Measurements from ENCODE around the gene ARID3B.
"Not testable (repeated sequence)": the region's sequence is repeated elsewhere in the genome, so short reads cannot be mapped to it uniquely, and the experiment has no call there.

Gene ARID3B

DNA sequence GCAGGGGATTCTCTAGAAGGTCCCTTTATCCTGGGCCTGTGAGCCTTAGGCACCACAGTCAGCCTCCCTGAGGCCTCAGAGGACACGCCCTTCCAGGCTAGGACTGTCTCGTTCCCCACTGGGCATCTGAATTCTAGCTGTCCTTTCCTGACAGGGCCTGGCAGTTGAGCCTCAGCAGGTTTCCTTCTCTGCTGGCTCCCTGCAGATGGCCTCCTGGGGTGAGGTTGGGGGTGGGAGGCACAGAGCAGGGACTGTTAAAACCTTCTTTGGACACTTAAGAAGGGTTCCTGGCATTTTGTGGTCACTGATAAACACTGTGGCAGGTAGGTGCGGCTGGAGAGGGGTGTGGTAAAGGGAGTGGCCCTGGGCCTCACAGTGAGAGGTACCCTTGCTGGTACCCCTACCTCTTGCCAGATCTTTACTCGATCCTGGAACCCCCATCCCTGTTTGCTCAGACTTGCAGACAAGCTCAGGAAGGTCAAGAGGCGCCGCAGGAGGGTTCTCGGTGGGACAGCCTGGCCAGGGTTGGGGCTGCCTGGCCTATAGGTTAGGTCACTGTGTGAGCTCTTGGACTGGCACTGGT is 83.1 kb downstream of the ARID3B start:
- Mint-ChIP-seq H3K27me3 (ENCODE audit: low read depth) (no peaks in the 10 kb centered on the region), H3K27ac (no peak overlapping the region), H3K4me3 (no peak overlapping the region), H3K4me1 (ENCODE audit: low read depth) (peaks cover 15% of the 10 kb centered on the region), H3K36me3 (ENCODE audit: low read depth) (peaks cover 75% of the 10 kb centered on the region), H3K9me3 (no peaks in the 10 kb centered on the region)

DNA sequence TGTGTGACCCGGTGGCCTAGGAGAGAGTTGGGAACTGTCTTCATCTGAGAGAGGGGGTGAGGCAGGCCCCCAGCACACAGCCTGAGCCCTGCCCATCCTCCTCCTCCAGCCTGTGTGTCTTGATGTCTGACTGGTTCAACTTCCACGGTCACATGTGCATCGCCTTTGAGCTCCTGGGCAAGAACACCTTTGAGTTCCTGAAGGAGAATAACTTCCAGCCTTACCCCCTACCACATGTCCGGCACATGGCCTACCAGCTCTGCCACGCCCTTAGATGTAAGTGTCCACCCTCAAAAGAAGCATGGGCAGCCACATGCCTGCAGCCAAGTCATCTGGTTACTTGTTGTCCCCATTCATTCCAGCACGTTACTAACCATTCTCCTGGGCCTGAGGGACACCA is 84.7 kb downstream of the ARID3B start:
- Mint-ChIP-seq H3K27me3 (ENCODE audit: low read depth) (no peaks in the 10 kb centered on the region), H3K4me3 (no peak overlapping the region), H3K4me1 (ENCODE audit: low read depth) (peaks cover 13% of the 10 kb centered on the region), H3K27ac (no peak overlapping the region), H3K9me3 (no peaks in the 10 kb centered on the region), H3K36me3 (ENCODE audit: low read depth) (peaks cover 63% of the 10 kb centered on the region)

DNA sequence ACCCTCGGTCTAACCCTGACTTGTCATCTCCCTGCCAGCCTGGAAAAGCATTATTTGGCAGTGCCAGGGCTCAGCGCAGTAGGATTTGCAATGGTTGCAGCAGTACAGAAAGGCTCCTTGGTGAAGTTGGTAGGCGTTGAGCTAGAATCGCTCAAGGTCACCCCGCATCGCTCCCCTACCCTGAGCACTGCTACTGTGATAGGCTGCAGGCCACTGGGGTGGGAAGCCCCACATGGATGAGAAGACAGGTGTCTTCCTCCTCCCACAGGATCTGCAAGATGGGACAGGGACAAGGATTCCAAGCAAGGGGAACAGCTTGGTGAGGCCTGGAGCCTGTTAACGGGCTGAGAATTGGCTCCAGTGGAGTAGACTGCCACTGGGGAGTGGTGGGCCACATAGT is 85.3 kb downstream of the ARID3B start:
- Mint-ChIP-seq H3K27me3 (ENCODE audit: low read depth) (no peaks in the 10 kb centered on the region), H3K4me3 (no peak overlapping the region), H3K36me3 (ENCODE audit: low read depth) (peaks cover 62% of the 10 kb centered on the region), H3K9me3 (no peaks in the 10 kb centered on the region), H3K27ac (no peak overlapping the region), H3K4me1 (ENCODE audit: low read depth) (peaks cover 8% of the 10 kb centered on the region)

DNA sequence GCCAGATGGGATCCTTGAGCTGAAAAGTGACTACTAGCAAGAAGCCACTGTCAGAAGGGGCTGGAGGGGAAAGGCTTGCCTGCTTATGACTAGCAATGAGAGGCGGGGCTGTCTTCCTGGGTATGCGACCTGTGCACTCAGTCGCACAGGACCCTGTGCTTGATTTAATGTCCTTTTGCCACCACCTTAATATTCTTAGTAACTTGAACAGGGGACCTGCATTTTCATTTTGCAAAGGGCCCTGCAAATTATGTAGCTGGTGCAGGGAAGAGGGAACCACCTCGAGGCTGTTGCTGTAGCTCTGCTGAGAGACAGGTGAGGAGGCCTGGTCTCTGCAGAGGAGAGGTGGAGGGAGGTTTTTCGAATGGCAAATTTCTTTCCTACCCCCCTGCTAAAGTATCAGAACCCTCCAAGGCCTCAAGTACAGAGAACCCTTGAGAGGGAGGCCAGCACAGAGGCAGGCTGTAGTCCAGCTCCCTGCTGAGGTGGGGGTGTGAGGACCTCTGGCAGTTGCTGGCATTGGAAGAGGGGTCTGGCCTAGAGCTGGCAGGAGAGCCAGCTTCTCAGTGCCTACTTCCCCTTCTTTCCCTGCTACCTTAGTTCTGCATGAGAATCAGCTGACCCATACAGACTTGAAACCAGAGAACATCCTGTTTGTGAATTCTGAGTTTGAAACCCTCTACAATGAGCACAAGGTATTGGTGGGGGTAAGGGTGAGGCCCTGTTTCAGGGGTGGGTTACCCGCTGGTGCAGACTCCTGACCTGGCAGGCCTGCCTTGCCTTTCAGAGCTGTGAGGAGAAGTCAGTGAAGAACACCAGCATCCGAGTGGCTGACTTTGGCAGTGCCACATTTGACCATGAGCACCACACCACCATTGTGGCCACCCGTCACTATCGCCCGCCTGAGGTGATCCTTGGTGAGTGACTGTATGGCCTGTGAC is 86.0 kb downstream of the ARID3B start:
- no peak overlapping the region for H3K4me3 Mint-ChIP-seq
- peak overlapping the region; percentile 41 for H3K27ac Mint-ChIP-seq
- peaks cover 7% of the 10 kb centered on the region for H3K4me1 Mint-ChIP-seq (ENCODE audit: low read depth)
- peaks cover 59% of the 10 kb centered on the region for H3K36me3 Mint-ChIP-seq (ENCODE audit: low read depth)
- no peaks in the 10 kb centered on the region for H3K9me3 Mint-ChIP-seq
- no peaks in the 10 kb centered on the region for H3K27me3 Mint-ChIP-seq (ENCODE audit: low read depth)

DNA sequence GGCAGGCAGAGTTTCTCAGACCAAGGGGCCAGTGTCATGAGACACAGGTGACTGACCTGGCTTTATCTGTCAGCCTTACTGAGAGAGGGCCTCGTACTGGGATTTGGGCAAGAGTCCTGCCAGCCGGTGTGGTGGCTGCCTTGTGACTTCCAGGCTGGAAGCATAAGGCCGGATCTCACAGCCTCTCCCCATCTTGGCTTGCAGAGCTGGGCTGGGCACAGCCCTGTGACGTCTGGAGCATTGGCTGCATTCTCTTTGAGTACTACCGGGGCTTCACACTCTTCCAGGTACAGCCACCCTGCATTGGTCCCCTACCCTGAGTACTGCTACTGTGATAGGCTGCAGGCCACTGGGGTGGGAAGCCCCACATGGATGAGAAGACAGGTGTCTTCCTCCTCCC is 86.7 kb downstream of the ARID3B start:
- Mint-ChIP-seq H3K9me3 (no peaks in the 10 kb centered on the region), H3K36me3 (ENCODE audit: low read depth) (peaks cover 59% of the 10 kb centered on the region)

DNA sequence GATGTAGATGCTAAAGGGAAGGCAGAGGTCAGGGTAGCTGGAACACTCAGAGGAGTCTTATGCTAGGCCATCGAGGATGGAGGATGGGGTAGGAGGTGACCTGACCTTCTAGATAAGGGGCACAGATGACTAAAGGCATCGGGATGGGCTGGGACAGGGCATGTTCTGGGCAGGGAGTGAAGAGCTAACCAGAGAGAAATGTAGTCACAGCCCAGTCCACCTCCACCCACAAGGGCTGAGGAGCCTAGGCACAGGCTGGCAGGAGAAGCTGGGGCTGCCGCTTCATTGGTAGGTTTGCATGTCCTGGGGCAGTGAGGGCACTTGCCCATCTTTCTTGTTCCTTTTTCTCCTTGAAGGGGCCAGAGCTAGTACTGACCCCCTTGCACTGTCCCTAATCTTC is 87.2 kb downstream of the ARID3B start:
- H3K9me3 Mint-ChIP-seq, result no peaks in the 10 kb centered on the region
- no peak overlapping the region for H3K27ac Mint-ChIP-seq
- no peaks in the 10 kb centered on the region for H3K27me3 Mint-ChIP-seq (ENCODE audit: low read depth)
- H3K4me3 Mint-ChIP-seq, result no peak overlapping the region
- H3K4me1 Mint-ChIP-seq (ENCODE audit: low read depth), result peaks cover 7% of the 10 kb centered on the region
- H3K36me3 Mint-ChIP-seq (ENCODE audit: low read depth), result peaks cover 55% of the 10 kb centered on the region

More for the DNA sequence above, 86.7 kb downstream of the ARID3B start:
- Mint-ChIP-seq H3K27me3 (ENCODE audit: low read depth) (no peaks in the 10 kb centered on the region), H3K4me1 (ENCODE audit: low read depth) (peaks cover 7% of the 10 kb centered on the region), H3K4me3 (no peak overlapping the region), H3K27ac (no peak overlapping the region)

DNA sequence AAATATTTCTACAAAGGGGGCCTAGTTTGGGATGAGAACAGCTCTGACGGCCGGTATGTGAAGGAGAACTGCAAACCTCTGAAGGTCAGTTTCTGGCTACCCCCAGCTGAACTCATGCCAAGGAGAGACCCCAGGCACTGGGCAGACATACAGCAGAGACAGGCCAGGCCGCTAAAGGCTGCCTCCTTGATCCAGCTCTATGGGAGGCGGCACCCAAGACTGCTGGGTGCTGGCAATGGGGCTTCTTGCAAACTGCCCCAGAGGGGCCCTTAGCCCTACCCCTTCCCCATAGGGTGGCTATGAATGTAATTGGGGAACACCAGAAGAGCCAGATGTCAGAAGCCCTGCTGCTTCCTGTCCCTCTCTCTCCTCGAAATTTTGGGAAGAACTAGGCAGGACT is 87.9 kb downstream of the ARID3B start:
- Mint-ChIP-seq H3K36me3 (ENCODE audit: low read depth) (peaks cover 51% of the 10 kb centered on the region), H3K9me3 (no peaks in the 10 kb centered on the region), H3K27ac (no peak overlapping the region), H3K4me3 (no peak overlapping the region), H3K4me1 (ENCODE audit: low read depth) (peaks cover 6% of the 10 kb centered on the region), H3K27me3 (ENCODE audit: low read depth) (no peaks in the 10 kb centered on the region)

DNA sequence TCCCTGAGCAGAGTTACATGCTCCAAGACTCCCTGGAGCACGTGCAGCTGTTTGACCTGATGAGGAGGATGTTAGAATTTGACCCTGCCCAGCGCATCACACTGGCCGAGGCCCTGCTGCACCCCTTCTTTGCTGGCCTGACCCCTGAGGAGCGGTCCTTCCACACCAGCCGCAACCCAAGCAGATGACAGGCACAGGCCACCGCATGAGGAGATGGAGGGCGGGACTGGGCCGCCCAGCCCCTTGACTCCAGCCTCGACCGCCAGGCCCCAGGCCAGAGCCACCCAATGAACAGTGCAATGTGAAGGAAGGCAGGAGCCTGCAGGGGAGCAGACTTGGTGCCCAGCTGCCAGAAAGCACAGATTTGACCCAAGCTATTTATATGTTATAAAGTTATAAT is 88.7 kb downstream of the ARID3B start:
- H3K27me3 Mint-ChIP-seq (ENCODE audit: low read depth); H3K4me1 Mint-ChIP-seq (ENCODE audit: low read depth); H3K9me3 Mint-ChIP-seq; H3K27ac Mint-ChIP-seq; H3K4me3 Mint-ChIP-seq: not testable (repeated sequence)
- H3K36me3 Mint-ChIP-seq (ENCODE audit: low read depth), result peaks cover 48% of the 10 kb centered on the region

DNA sequence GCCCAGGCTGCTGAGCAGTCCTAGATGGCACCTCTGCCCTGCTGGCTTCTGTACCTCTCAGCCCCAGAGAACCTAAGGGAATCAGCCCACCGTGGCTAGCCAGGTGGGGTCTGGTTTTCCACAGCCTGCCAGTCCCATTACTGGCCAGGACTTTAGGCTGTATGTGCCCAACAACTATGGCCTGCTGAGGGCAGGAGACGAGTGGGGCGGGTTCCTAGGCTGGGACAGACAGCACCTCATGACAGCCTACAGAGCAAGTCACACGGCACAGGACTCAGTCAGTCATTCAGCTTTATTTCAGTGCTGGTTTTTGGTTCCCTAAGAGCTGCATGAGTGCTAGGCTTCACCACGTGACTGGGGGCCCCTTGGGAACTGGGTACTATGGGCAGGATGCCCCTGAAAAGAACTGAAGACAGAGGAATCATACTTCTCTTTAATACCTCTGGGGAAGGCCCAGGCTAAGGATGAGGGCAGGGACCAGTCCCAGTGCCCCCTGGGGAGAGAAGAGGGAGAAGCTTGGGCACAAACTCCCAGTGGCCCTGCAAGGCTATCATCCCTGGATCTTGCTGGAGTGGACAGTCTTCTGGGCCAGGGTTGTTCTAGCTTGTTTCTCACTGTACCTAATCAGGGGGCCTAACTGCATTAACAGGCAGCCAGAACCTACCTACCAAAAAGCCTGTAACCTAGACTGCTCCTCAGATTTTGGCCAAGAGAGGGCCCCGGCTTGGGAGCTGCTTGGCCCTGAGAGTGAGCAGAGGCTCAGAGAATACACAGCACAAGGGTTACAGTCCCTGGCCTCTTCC is 89.5 kb downstream of the ARID3B start:
- H3K4me3 Mint-ChIP-seq, result no peak overlapping the region
- H3K36me3 Mint-ChIP-seq (ENCODE audit: low read depth), result peaks cover 48% of the 10 kb centered on the region
- no peaks in the 10 kb centered on the region for H3K27me3 Mint-ChIP-seq (ENCODE audit: low read depth)

DNA sequence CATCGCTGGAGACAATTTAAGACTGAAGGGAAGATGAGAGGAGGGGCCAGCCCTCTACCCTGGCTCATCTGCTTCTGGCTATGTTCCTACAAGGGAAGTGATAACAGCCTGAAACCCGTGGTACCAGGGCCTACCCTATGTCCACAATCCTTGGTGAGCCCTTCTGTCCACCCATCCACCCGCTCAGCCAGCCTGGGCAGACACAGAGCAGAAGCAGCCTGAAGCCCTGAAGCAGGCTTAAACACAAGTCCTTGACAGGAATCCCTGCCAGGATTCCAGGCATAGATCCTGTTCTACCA is 90.0 kb downstream of the ARID3B start:
- no peaks in the 10 kb centered on the region for H3K27me3 Mint-ChIP-seq (ENCODE audit: low read depth)
- no peak overlapping the region for H3K27ac Mint-ChIP-seq
- H3K4me1 Mint-ChIP-seq (ENCODE audit: low read depth), result peaks cover 7% of the 10 kb centered on the region
- H3K36me3 Mint-ChIP-seq (ENCODE audit: low read depth), result peaks cover 46% of the 10 kb centered on the region
- no peaks in the 10 kb centered on the region for H3K9me3 Mint-ChIP-seq
- H3K4me3 Mint-ChIP-seq, result no peak overlapping the region

More for the DNA sequence above, 89.5 kb downstream of the ARID3B start:
- Mint-ChIP-seq H3K4me1 (ENCODE audit: low read depth) (peaks cover 5% of the 10 kb centered on the region), H3K27ac (no peak overlapping the region), H3K9me3 (no peaks in the 10 kb centered on the region)

DNA sequence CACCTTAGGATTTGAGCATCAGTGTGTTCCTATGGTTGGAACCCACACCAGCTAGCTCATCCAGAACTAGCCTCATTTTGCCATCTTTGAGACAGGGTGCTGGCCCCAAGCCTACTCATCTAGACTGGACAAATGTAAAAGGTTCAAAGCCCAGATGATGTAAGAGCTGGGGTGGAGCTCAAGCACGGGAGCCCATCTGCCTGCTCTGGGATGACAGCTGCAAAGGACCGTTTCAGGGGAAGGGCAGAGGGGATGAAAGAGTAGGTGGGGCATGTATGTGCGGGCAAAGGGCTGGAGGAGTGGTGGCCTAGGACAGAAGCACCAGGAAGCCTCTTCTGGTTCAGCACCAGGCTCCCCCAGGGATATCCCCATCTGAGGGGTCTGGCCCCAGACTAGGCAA is 90.4 kb downstream of the ARID3B start:
- Mint-ChIP-seq H3K9me3 (no peaks in the 10 kb centered on the region), H3K36me3 (ENCODE audit: low read depth) (peaks cover 46% of the 10 kb centered on the region)

DNA sequence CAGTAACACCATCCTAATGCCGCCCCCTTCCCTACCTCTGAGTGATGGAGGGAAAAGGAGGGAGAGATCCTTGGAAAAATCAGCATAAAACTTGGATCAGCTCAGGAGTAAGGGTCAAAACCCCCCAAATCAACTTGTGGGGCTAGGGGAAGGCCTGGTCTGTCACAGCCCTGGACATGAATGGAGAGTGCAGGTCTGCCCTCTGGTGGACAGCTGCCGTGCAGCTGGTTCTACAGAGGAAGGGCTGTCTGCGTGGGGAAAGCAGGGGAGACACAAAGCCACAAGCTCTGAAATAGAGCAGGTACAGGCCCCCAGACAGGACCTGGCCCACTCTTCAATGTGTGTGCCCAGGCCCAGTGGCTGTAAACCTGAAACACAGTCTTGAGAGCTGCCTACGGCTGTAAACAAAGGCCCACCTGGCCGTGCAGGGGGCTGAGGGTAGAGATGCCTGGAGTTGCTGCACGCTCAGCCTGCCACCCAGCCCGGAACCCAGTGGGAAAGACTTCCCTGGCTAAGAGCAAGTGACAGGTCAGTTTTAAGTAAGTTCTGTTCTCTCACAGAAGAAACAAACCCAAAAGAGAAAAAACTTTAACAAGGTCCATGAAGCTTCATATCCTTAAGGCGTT is 91.0 kb downstream of the ARID3B start:
- H3K36me3 Mint-ChIP-seq (ENCODE audit: low read depth), result peaks cover 44% of the 10 kb centered on the region
- H3K27ac Mint-ChIP-seq, result no peak overlapping the region
- no peaks in the 10 kb centered on the region for H3K9me3 Mint-ChIP-seq
- peaks cover 7% of the 10 kb centered on the region for H3K4me1 Mint-ChIP-seq (ENCODE audit: low read depth)
- H3K27me3 Mint-ChIP-seq (ENCODE audit: low read depth), result no peaks in the 10 kb centered on the region
- no peak overlapping the region for H3K4me3 Mint-ChIP-seq

More for the DNA sequence above, 90.4 kb downstream of the ARID3B start:
- Mint-ChIP-seq H3K4me3 (no peak overlapping the region), H3K27me3 (ENCODE audit: low read depth) (no peaks in the 10 kb centered on the region), H3K4me1 (ENCODE audit: low read depth) (peaks cover 7% of the 10 kb centered on the region), H3K27ac (no peak overlapping the region)

DNA sequence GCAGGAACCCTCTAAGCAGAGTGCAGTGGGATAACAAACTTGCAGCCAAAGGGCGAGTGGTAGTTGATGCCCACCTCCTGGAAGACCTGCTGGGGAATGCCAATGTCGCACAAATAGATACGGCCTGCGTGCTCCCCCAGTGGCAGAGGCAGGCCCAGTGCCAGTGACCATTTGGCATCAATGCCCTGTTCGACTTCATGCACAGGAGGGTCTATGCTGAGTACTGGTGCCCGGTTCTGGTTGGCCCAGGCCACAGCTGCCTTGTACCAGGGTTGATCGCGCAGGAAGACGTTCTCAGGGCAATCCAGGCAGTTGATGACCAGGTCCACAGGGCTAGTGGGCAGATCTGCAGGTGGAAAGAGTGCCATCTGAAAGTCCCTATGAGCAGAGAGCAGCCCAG is 91.6 kb downstream of the ARID3B start:
- H3K4me3 Mint-ChIP-seq, result no peak overlapping the region
- peaks cover 4% of the 10 kb centered on the region for H3K4me1 Mint-ChIP-seq (ENCODE audit: low read depth)
- H3K27ac Mint-ChIP-seq, result no peak overlapping the region

DNA sequence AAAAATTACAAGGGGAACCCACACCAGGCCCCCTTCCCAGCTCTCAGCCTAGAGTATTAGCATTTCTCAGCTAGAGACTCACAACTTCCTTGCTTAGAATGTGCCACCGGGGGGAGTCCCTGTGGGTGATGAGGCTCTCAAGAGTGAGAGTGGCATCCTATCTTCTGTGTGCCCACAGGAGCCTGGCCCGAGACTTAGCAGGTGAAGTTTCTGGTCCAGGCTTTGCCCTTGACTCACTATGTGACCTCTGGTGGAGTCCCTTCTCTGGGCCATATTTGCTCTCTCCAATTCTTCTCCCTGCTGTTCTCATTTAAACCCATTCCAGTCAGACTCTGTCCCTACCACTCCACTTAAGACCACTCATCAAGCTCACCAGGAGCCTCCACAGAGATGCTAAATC is 92.8 kb downstream of the ARID3B start:
- no peak overlapping the region for H3K27ac Mint-ChIP-seq
- peaks cover 33% of the 10 kb centered on the region for H3K36me3 Mint-ChIP-seq (ENCODE audit: low read depth)
- H3K4me1 Mint-ChIP-seq (ENCODE audit: low read depth), result peaks cover 4% of the 10 kb centered on the region
- H3K27me3 Mint-ChIP-seq (ENCODE audit: low read depth), result no peaks in the 10 kb centered on the region
- H3K9me3 Mint-ChIP-seq, result no peaks in the 10 kb centered on the region
- H3K4me3 Mint-ChIP-seq, result no peak overlapping the region

More for the DNA sequence above, 91.6 kb downstream of the ARID3B start:
- Mint-ChIP-seq H3K27me3 (ENCODE audit: low read depth) (no peaks in the 10 kb centered on the region), H3K36me3 (ENCODE audit: low read depth) (peaks cover 40% of the 10 kb centered on the region), H3K9me3 (no peaks in the 10 kb centered on the region)

All from T-helper 1 cell treated with Interleukin-12 subunit alpha and Interleukin-12 subunit beta and Interleukin-4 antibody, amounts not matched to agents 30 μg/mL and 1 μg/mL, for 36 hours (primary cell).